Neural cell (in vitro differentiated cells): ENCODE measurements around the gene OSBPL2. TPM values are rescaled to one million over a fixed set of nuclear protein-coding genes. Genes with fewer than 3 reads are reported as not detected.

Experiments used
- H2AFZ ChIP-seq: fragments of 200-600, 300-800 bp; sonication (generic), shearing (Covaris generic); 2 replicates; pipeline ENCODE4 v1.6.0; 2014; ENCODE audit warnings: low read depth, mild to moderate bottlenecking, antibody characterized with exemption, low read length, moderate library complexity
- H3F3A ChIP-seq: fragments of 200-600 bp; shearing (Covaris generic); 2 replicates; pipeline ENCODE4 v1.6.1; 2016; ENCODE audit warnings: mild to moderate bottlenecking, moderate library complexity, mixed read lengths, antibody characterized with exemption, low read length; ENCODE audit not compliant: insufficient read depth, poor library complexity, severe bottlenecking
- H3K27ac ChIP-seq: fragments of 200-600, 300-800 bp; sonication (generic), shearing (Covaris generic); 2 replicates; pipeline ENCODE4 v1.5.1; 2014; ENCODE audit warnings: mild to moderate bottlenecking, low read length, moderate library complexity
- H3K27me3 ChIP-seq: fragments of 300-800, 200-600 bp; sonication (generic), shearing (Covaris generic); 2 replicates; pipeline ENCODE4 v1.6.0; 2014; ENCODE audit warnings: mild to moderate bottlenecking, low read depth, low read length, moderate library complexity; ENCODE audit not compliant: insufficient read depth
- H3K36me3 ChIP-seq: fragments of 300-800, 200-600 bp; sonication (generic), shearing (Covaris generic); 2 replicates; pipeline ENCODE4 v1.5.1; 2014; ENCODE audit warnings: mild to moderate bottlenecking, antibody characterized with exemption, low read length, moderate library complexity; ENCODE audit not compliant: insufficient read depth
- H3K4me2 ChIP-seq: fragments of 300-800, 200-600 bp; sonication (generic), shearing (Covaris generic); 2 replicates; pipeline ENCODE4 v1.6.0; 2014; ENCODE audit warnings: mild to moderate bottlenecking, low read length
- H3K4me3 ChIP-seq: fragments of 300-800, 200-600 bp; sonication (generic), shearing (Covaris generic); 2 replicates; pipeline ENCODE4 v1.5.1; 2014; ENCODE audit warnings: mild to moderate bottlenecking, low read length, moderate library complexity
- H3K79me2 ChIP-seq: fragments of 200-600 bp; shearing (Covaris generic); replicated peaks from 2 replicates; pipeline ENCODE4 v1.6.0; 2014; ENCODE audit warnings: mild to moderate bottlenecking, low read length, moderate library complexity; ENCODE audit not compliant: insufficient read depth
- H3K9ac ChIP-seq: fragments of 300-800, 200-600 bp; sonication (generic), shearing (Covaris generic); 2 replicates; pipeline ENCODE4 v1.6.1; 2016; ENCODE audit warnings: mild to moderate bottlenecking, low read length, mixed read lengths
- H3K9me2 ChIP-seq: fragments of 200-600 bp; shearing (Covaris generic); 2 replicates; pipeline ENCODE4 v1.6.1; 2016; ENCODE audit warnings: mild to moderate bottlenecking, low read length, mixed read lengths; ENCODE audit not compliant: insufficient read depth
- H3K9me3 ChIP-seq: fragments of 200-600, 300-800 bp; sonication (generic), shearing (Covaris generic); 2 replicates; pipeline ENCODE4 v1.6.1; 2016; ENCODE audit warnings: mild to moderate bottlenecking, mixed run types, low read length, moderate library complexity, mixed read lengths
- H4K20me1 ChIP-seq: fragments of 200-600 bp; shearing (Covaris generic); 2 replicates; pipeline ENCODE4 v1.6.1; 2016; ENCODE audit warnings: mild to moderate bottlenecking, mixed run types; ENCODE audit not compliant: insufficient read depth
- EP300 ChIP-seq: fragments of 450-650 bp; conservative IDR thresholded peaks from 2 replicates; pipeline ENCODE4 v1.6.1; 2014; ENCODE audit warnings: antibody characterized with exemption, mild to moderate bottlenecking, moderate library complexity; ENCODE audit not compliant: poor library complexity, severe bottlenecking
- EZH2 ChIP-seq: fragments of 200-600, 300-800 bp; shearing (Covaris generic), sonication (generic); IDR thresholded peaks from 2 replicates; pipeline ENCODE4 v1.6.1; 2014; ENCODE audit warnings: antibody characterized with exemption, low read length, borderline replicate concordance, mild to moderate bottlenecking; ENCODE audit not compliant: insufficient read depth, poor library complexity, severe bottlenecking
- MXI1 ChIP-seq: fragments of 450-650 bp; conservative IDR thresholded peaks from 2 replicates; pipeline ENCODE4 v1.6.1; 2014; ENCODE audit warnings: antibody characterized with exemption, mild to moderate bottlenecking; ENCODE audit not compliant: poor library complexity, severe bottlenecking
- POLR2AphosphoS5 ChIP-seq: IDR thresholded peaks from 2 replicates; pipeline ENCODE4 v1.6.1; 2012
- RAD21 ChIP-seq: fragments of 450-650 bp; conservative IDR thresholded peaks from 2 replicates; pipeline ENCODE4 v1.6.1; 2014; ENCODE audit warnings: antibody characterized with exemption, mild to moderate bottlenecking, moderate library complexity
- REST ChIP-seq: IDR thresholded peaks from 2 replicates; pipeline ENCODE4 v1.6.1; 2012; ENCODE audit warnings: borderline replicate concordance
- SMC3 ChIP-seq: fragments of 450-650 bp; conservative IDR thresholded peaks from 2 replicates; pipeline ENCODE4 v1.6.1; 2014; ENCODE audit warnings: antibody characterized with exemption, mild to moderate bottlenecking, moderate library complexity; ENCODE audit not compliant: poor library complexity
- TAF1 ChIP-seq: IDR thresholded peaks from 2 replicates; pipeline ENCODE4 v1.6.1; 2012; ENCODE audit warnings: low read depth
- polyA plus RNA-seq: library from polyadenylated mRNA; depleted of rRNA; stranded (reverse); fragments of >200 nt; gene quantifications from 2 replicates; pipeline ENCODE4 v1.2.3, GENCODE V29; 2014
- TF ChIP-seq, protein P1 (sequence below): fragments of 450-650 bp; IDR thresholded peaks from 2 replicates; pipeline ENCODE4 v1.5.1; 2014; ENCODE audit warnings: antibody characterized with exemption, mild to moderate bottlenecking, moderate library complexity; ENCODE audit not compliant: poor library complexity, severe bottlenecking

The OSBPL2 gene
- polyA plus RNA-seq, 1 donor from 2014 or later, result 41.5 TPM

- H3K9me2 ChIP-seq, result no peaks in the 10 kb centered on the region
- no peak for TF ChIP-seq REST
- TF ChIP-seq EZH2, result no peak
- TF ChIP-seq SMC3, result no peak
- TF ChIP-seq POLR2AphosphoS5, result no peak
- TF ChIP-seq, protein P1, sequence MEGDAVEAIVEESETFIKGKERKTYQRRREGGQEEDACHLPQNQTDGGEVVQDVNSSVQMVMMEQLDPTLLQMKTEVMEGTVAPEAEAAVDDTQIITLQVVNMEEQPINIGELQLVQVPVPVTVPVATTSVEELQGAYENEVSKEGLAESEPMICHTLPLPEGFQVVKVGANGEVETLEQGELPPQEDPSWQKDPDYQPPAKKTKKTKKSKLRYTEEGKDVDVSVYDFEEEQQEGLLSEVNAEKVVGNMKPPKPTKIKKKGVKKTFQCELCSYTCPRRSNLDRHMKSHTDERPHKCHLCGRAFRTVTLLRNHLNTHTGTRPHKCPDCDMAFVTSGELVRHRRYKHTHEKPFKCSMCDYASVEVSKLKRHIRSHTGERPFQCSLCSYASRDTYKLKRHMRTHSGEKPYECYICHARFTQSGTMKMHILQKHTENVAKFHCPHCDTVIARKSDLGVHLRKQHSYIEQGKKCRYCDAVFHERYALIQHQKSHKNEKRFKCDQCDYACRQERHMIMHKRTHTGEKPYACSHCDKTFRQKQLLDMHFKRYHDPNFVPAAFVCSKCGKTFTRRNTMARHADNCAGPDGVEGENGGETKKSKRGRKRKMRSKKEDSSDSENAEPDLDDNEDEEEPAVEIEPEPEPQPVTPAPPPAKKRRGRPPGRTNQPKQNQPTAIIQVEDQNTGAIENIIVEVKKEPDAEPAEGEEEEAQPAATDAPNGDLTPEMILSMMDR, result no peak
- no peak for TF ChIP-seq TAF1
- no peak for TF ChIP-seq RAD21
- no peak for TF ChIP-seq EP300
- TF ChIP-seq MXI1, result no peak
- H3K27me3 ChIP-seq, result no peaks in the 10 kb centered on the region
- no peaks in the 10 kb centered on the region for H3K36me3 ChIP-seq
- no peaks in the 10 kb centered on the region for H4K20me1 ChIP-seq
- H3K4me3 ChIP-seq, result peak overlapping the region; percentile 57
- H3K9me3 ChIP-seq, result no peaks in the 10 kb centered on the region
- H3F3A ChIP-seq, result no peaks in the 10 kb centered on the region
- H3K4me2 ChIP-seq, result peak overlapping the region; percentile 54
- peak overlapping the region; percentile 75 for H3K9ac ChIP-seq
- H2AFZ ChIP-seq, result peak overlapping the region; percentile 63
- H3K79me2 ChIP-seq, result peaks cover 29% of the 10 kb centered on the region
- H3K27ac ChIP-seq, result peak overlapping the region; percentile 91
Measured at GRCh38 chr20:62236200-62236599, 2.1 kb upstream of the OSBPL2 start.

GRCh38 chr20:62236766-62237513 is 1.4 kb upstream of the OSBPL2 start:
- TF ChIP-seq EZH2 (no peak), MXI1 (peak; percentile 40), EP300 (peak; percentile 61), SMC3 (peak; percentile 43), POLR2AphosphoS5 (peak; percentile 50), RAD21 (peak; percentile 55), TAF1 (no peak), REST (peak; percentile 63)
- TF ChIP-seq, protein P1, result peak; percentile 35
- Histone ChIP-seq H3K27me3 (no peaks in the 10 kb centered on the region), H3K36me3 (no peaks in the 10 kb centered on the region), H3K27ac (peak overlapping the region; percentile 91), H3K4me2 (peak overlapping the region; percentile 68), H4K20me1 (no peaks in the 10 kb centered on the region), H3K79me2 (peaks cover 32% of the 10 kb centered on the region), H2AFZ (peak overlapping the region; percentile 63), H3F3A (no peaks in the 10 kb centered on the region), H3K9me2 (no peaks in the 10 kb centered on the region), H3K9me3 (no peaks in the 10 kb centered on the region), H3K4me3 (peak overlapping the region; percentile 57), H3K9ac (peak overlapping the region; percentile 75)
